HCT116 (cell line): ENCODE measurements around the gene TLX3.

Experiments
- JUND ChIP-seq: IDR thresholded peaks from 2 replicates; pipeline ENCODE4 v1.6.1; 2012
- POLR2A ChIP-seq: IDR thresholded peaks from 2 replicates; pipeline ENCODE4 v1.7.0; 2011; ENCODE audit warnings: borderline replicate concordance; ENCODE audit not compliant: insufficient read depth, insufficient read length; ENCODE audit errors: extremely low read depth
- POLR2AphosphoS5 ChIP-seq: IDR thresholded peaks from 2 replicates; pipeline ENCODE4 v1.6.1; 2011; ENCODE audit warnings: mild to moderate bottlenecking, low read depth, low read length, moderate library complexity
- SP1 ChIP-seq: IDR thresholded peaks from 2 replicates; pipeline ENCODE4 v1.6.1; 2012; ENCODE audit warnings: low read depth
- SRF ChIP-seq: IDR thresholded peaks from 2 replicates; pipeline ENCODE4 v1.6.1; 2012; ENCODE audit warnings: low read depth
- YY1 ChIP-seq: IDR thresholded peaks from 2 replicates; pipeline ENCODE4 v1.6.1; 2011; ENCODE audit warnings: low read length, low read depth, moderate library complexity, mild to moderate bottlenecking; ENCODE audit not compliant: insufficient replicate concordance; ENCODE audit errors: extremely low read depth
- ZBTB33 ChIP-seq: IDR thresholded peaks from 2 replicates; pipeline ENCODE4 v1.6.1; 2011; ENCODE audit warnings: mild to moderate bottlenecking, low read length, moderate library complexity; ENCODE audit not compliant: insufficient replicate concordance; ENCODE audit errors: extremely low read depth
- ZNF274 ChIP-seq: fragments of 200-500 bp; sonication (Bioruptor generic); IDR thresholded peaks from 2 replicates; pipeline ENCODE4 v1.6.1; 2014; ENCODE audit warnings: mild to moderate bottlenecking, low read depth, low read length, inconsistent platforms
- TF ChIP-seq, protein P1 (sequence below), 3 experiments: fragments of 200-600 bp in 1 of 3; sonication (generic) in 1 of 3; IDR thresholded peaks in 2 of 3; conservative IDR thresholded peaks in 1 of 3; 2 replicates each; pipeline ENCODE4 v1.5.1; 2012 to 2017; ENCODE audit warnings: low read depth in 2 of 3, low read length in 2 of 3, antibody characterized with exemption in 1 of 3, borderline replicate concordance in 1 of 3, control low read depth in 1 of 3, mild to moderate bottlenecking in 1 of 3, mixed read lengths in 1 of 3, mixed run types in 1 of 3, moderate library complexity in 1 of 3; ENCODE audit not compliant: insufficient read depth in 1 of 3

GRCh38 chr5:171295801-171296200 is 13.2 kb upstream of the TLX3 start:
- no peak for TF ChIP-seq YY1
- no peak for TF ChIP-seq POLR2AphosphoS5
- TF ChIP-seq POLR2A, result no peak
- TF ChIP-seq SRF, result no peak
- TF ChIP-seq, protein P1, sequence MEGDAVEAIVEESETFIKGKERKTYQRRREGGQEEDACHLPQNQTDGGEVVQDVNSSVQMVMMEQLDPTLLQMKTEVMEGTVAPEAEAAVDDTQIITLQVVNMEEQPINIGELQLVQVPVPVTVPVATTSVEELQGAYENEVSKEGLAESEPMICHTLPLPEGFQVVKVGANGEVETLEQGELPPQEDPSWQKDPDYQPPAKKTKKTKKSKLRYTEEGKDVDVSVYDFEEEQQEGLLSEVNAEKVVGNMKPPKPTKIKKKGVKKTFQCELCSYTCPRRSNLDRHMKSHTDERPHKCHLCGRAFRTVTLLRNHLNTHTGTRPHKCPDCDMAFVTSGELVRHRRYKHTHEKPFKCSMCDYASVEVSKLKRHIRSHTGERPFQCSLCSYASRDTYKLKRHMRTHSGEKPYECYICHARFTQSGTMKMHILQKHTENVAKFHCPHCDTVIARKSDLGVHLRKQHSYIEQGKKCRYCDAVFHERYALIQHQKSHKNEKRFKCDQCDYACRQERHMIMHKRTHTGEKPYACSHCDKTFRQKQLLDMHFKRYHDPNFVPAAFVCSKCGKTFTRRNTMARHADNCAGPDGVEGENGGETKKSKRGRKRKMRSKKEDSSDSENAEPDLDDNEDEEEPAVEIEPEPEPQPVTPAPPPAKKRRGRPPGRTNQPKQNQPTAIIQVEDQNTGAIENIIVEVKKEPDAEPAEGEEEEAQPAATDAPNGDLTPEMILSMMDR (IDR thresholded peaks at IDR 0.05 in 2 of 3, conservative IDR thresholded peaks at IDR 0.05 in 1 of 3; ENCODE audit: borderline replicate concordance in 1 of 3, insufficient read depth in 1 of 3, low read depth in 2 of 3, low read length in 2 of 3), result no peak
- no peak for TF ChIP-seq JUND
- TF ChIP-seq ZBTB33, result no peak
- TF ChIP-seq SP1, result no peak
- no peak for TF ChIP-seq ZNF274
